HEK293 (cell line): ENCODE results near the gene ZNF532.

Source experiments
- CTCF ChIA-PET: fragments of 350-600 bp; formaldehyde crosslinking; extraction: SDS; loops from one replicate; lab custom pipeline; 2021; ENCODE audit warnings: antibody characterized with exemption; lab: Yijun Ruan, JAX
- POLR2A ChIA-PET: fragments of 300-600 bp; formaldehyde crosslinking; extraction: SDS; loops from one replicate; lab custom pipeline; 2020; ENCODE audit warnings: antibody characterized with exemption, inconsistent platforms; lab: Yijun Ruan, JAX
- H3K27ac ChIP-seq: fragments of 200-500 bp; sonication (Bioruptor generic); 2 replicates; pipeline ENCODE4 v1.5.1; 2014; ENCODE audit warnings: low read depth, low read length, control low read depth, inconsistent platforms; ENCODE audit errors: extremely low read depth
- H3K36me3 ChIP-seq, 2 experiments: fragments of 200-500 bp in 1 of 2; sonication (Bioruptor generic) in 1 of 2; 1 replicate in 1 of 2; 2 replicates in 1 of 2; pipeline ENCODE4 v1.5.1; 2014 to 2017; ENCODE audit warnings: inconsistent platforms in 2 of 2, low read length in 2 of 2; ENCODE audit not compliant: control insufficient read depth in 2 of 2, insufficient read depth in 1 of 2
- H3K4me1 ChIP-seq: fragments of 200-500 bp; sonication (Bioruptor generic); 2 replicates; pipeline ENCODE4 v1.5.1; 2014; ENCODE audit warnings: mild to moderate bottlenecking, low read length, inconsistent platforms; ENCODE audit not compliant: control insufficient read depth, insufficient read depth
- H3K4me3 ChIP-seq: 2 replicates; pipeline ENCODE4 v1.5.1; 2011; ENCODE audit warnings: low read depth, mild to moderate bottlenecking, control low read depth, low read length, moderate library complexity
- H3K9me3 ChIP-seq: fragments of 200-500 bp; sonication (Bioruptor generic); 2 replicates; pipeline ENCODE4 v1.5.1; 2014; ENCODE audit warnings: low read depth, low read length, inconsistent platforms; ENCODE audit not compliant: control insufficient read depth, insufficient read depth
- FEZF1 ChIP-seq: fragments of 450-650 bp; formaldehyde crosslinking; IDR thresholded peaks from 2 replicates; pipeline ENCODE4 v1.5.1; 2016; ENCODE audit warnings: missing biosample characterization, missing genetic modification characterization
- SP3 ChIP-seq: fragments of 450-650 bp; formaldehyde crosslinking; IDR thresholded peaks from 2 replicates; pipeline ENCODE4 v1.5.1; 2016; ENCODE audit warnings: missing biosample characterization, missing genetic modification characterization
- TRIM28 ChIP-seq: IDR thresholded peaks from 2 replicates; pipeline ENCODE4 v1.6.1; 2011; ENCODE audit warnings: low read length, control low read depth, borderline replicate concordance
- YY2 ChIP-seq: fragments of 450-650 bp; formaldehyde crosslinking; IDR thresholded peaks from 2 replicates; pipeline ENCODE4 v1.5.1; 2016; ENCODE audit warnings: missing biosample characterization, missing genetic modification characterization
- ZEB2 ChIP-seq: fragments of 450-650 bp; formaldehyde crosslinking; IDR thresholded peaks from 2 replicates; pipeline ENCODE4 v1.5.1; 2016; ENCODE audit warnings: missing biosample characterization, missing genetic modification characterization
- ZNF112 ChIP-seq: fragments of 450-650 bp; formaldehyde crosslinking; IDR thresholded peaks from 2 replicates; pipeline ENCODE4 v1.5.0; 2017; ENCODE audit warnings: missing biosample characterization, missing genetic modification characterization
- ZNF133 ChIP-seq: fragments of 450-650 bp; formaldehyde crosslinking; IDR thresholded peaks from 2 replicates; pipeline ENCODE4 v1.5.1; 2016; ENCODE audit warnings: missing biosample characterization, missing genetic modification characterization
- ZNF16 ChIP-seq: fragments of 450-650 bp; formaldehyde crosslinking; IDR thresholded peaks from 2 replicates; pipeline ENCODE4 v1.5.1; 2016; ENCODE audit warnings: low read depth, missing biosample characterization, missing genetic modification characterization
- ZNF214 ChIP-seq: fragments of 450-650 bp; formaldehyde crosslinking; IDR thresholded peaks from 2 replicates; pipeline ENCODE4 v1.5.1; 2017; ENCODE audit warnings: missing biosample characterization, mild to moderate bottlenecking, missing genetic modification characterization, borderline replicate concordance
- ZNF626 ChIP-seq: fragments of 450-650 bp; sonication (Bioruptor Pico); formaldehyde crosslinking; IDR thresholded peaks from 2 replicates; pipeline ENCODE4 v1.5.1; 2018; ENCODE audit warnings: missing biosample characterization, missing genetic modification characterization, inconsistent platforms
- ZNF658 ChIP-seq: fragments of 450-650 bp; formaldehyde crosslinking; IDR thresholded peaks from 2 replicates; pipeline ENCODE4; 2016; ENCODE audit warnings: missing biosample characterization, missing genetic modification characterization
- ZNF677 ChIP-seq: fragments of 450-650 bp; IDR thresholded peaks from 2 replicates; pipeline ENCODE4 v1.5.0; 2018; ENCODE audit warnings: missing biosample characterization, mild to moderate bottlenecking, missing genetic modification characterization, moderate library complexity
- ZNF785 ChIP-seq: fragments of 450-650 bp; formaldehyde crosslinking; IDR thresholded peaks from 2 replicates; pipeline ENCODE4 v1.5.1; 2016; ENCODE audit warnings: missing biosample characterization, missing genetic modification characterization
- TF ChIP-seq, protein P1 (sequence below): fragments of 450-650 bp; formaldehyde crosslinking; IDR thresholded peaks from 2 replicates; pipeline ENCODE4; 2016; ENCODE audit warnings: missing biosample characterization, missing genetic modification characterization
- TF ChIP-seq, protein P2 (sequence below): sonication (generic); formaldehyde crosslinking; IDR thresholded peaks from 2 replicates; pipeline ENCODE4 v1.8.1; 2022; ENCODE audit warnings: mild to moderate bottlenecking, moderate library complexity, missing genetic modification reagents
- TF ChIP-seq, protein P3 (sequence below): fragments of 450-650 bp; formaldehyde crosslinking; IDR thresholded peaks from 2 replicates; pipeline ENCODE4 v1.5.1; 2016; ENCODE audit warnings: missing biosample characterization, missing genetic modification characterization, low read depth
- TF ChIP-seq, protein P4 (sequence below): fragments of 450-650 bp; formaldehyde crosslinking; IDR thresholded peaks from 2 replicates; pipeline ENCODE4 v1.5.1; 2017; ENCODE audit warnings: missing biosample characterization, missing genetic modification characterization

The ZNF532 gene

DNA sequence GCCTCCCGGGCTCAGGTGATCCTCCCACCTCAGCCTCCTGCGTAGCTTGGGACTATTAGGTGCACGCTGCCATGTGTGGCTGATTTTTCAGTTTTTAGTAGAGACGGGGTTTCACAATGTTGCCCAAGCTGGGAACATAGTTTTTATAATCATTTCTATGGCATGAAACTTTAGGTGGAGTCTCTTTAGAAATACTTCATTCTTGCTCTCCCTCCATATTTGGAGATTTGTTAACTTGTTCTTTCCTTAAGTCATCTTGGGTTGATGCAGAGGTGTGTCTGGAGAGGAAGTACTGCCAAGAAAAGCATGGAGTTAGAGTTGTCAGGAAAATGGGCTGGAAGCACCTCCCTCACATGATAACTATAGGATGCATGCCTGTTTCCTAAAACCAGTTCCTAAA, 17.4 kb downstream of the ZNF532 start:
- Histone ChIP-seq H3K4me3 (no peak overlapping the region), H3K9me3 (no peaks in the 10 kb centered on the region), H3K36me3 (peaks cover 0 to 2% of the 10 kb centered on the region in 2 experiments; a peak in 1 of 3 replicates), H3K4me1 (0 out of 2 replicates have a peak, but pooled peaks cover 3% of the 10 kb centered on the region), H3K27ac (no peak overlapping the region)
- TF ChIP-seq SP3 = no peak
- TF ChIP-seq, protein P1, sequence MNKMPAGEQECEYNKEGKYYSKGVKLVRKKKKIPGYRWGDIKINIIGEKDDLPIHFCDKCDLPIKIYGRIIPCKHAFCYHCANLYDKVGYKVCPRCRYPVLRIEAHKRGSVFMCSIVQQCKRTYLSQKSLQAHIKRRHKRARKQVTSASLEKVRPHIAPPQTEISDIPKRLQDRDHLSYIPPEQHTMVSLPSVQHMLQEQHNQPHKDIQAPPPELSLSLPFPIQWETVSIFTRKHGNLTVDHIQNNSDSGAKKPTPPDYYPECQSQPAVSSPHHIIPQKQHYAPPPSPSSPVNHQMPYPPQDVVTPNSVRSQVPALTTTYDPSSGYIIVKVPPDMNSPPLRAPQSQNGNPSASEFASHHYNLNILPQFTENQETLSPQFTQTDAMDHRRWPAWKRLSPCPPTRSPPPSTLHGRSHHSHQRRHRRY (tag by site-specific recombination) = no peak
- no peak for TF ChIP-seq ZNF16 (tag by site-specific recombination)
- TF ChIP-seq ZNF785 = no peak
- no peak for TF ChIP-seq ZNF677 (tag by site-specific recombination)
- TF ChIP-seq, protein P2, sequence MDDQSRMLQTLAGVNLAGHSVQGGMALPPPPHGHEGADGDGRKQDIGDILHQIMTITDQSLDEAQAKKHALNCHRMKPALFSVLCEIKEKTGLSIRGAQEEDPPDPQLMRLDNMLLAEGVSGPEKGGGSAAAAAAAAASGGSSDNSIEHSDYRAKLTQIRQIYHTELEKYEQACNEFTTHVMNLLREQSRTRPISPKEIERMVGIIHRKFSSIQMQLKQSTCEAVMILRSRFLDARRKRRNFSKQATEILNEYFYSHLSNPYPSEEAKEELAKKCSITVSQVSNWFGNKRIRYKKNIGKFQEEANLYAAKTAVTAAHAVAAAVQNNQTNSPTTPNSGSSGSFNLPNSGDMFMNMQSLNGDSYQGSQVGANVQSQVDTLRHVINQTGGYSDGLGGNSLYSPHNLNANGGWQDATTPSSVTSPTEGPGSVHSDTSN = no peak
- TF ChIP-seq, protein P3, sequence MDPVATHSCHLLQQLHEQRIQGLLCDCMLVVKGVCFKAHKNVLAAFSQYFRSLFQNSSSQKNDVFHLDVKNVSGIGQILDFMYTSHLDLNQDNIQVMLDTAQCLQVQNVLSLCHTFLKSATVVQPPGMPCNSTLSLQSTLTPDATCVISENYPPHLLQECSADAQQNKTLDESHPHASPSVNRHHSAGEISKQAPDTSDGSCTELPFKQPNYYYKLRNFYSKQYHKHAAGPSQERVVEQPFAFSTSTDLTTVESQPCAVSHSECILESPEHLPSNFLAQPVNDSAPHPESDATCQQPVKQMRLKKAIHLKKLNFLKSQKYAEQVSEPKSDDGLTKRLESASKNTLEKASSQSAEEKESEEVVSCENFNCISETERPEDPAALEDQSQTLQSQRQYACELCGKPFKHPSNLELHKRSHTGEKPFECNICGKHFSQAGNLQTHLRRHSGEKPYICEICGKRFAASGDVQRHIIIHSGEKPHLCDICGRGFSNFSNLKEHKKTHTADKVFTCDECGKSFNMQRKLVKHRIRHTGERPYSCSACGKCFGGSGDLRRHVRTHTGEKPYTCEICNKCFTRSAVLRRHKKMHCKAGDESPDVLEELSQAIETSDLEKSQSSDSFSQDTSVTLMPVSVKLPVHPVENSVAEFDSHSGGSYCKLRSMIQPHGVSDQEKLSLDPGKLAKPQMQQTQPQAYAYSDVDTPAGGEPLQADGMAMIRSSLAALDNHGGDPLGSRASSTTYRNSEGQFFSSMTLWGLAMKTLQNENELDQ (tag by site-specific recombination) = no peak
- no peak for TF ChIP-seq ZNF112
- TF ChIP-seq ZNF214 (tag by site-specific recombination) = no peak
- TF ChIP-seq ZNF133 = no peak
- no peak for TF ChIP-seq ZEB2 (tag by site-specific recombination)
- TF ChIP-seq TRIM28 = no peak
- POLR2A ChIA-PET = no interaction called here
- CTCF ChIA-PET = interaction anchor here (0.6 to 1.2 kb wide), 2 partner anchors 10 to 111 kb away, joined by 3 to 4 read pairs; no protein-coding TSS in a partner anchor

DNA sequence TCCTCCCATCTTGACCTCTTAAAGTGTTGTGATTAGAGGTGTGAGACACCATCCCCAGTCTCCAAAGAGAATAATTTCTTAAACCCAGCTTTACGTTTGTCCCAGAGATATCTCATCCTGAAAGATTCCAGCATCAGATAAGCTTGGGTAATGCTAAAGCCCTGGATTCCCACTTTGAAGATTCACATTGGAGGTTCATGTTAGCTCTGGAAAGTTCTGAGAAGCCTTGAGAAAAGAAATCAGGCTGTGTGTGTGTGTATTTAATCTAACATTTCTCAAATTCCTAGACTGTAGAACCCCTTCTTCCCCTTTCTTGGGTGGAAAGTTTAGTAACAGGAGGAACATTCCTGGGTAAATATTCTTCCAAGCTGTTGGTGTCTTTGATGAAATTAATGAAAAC, 18.0 kb downstream of the ZNF532 start:
- ChIA-PET POLR2A (no interaction called here), CTCF (interaction anchor here (0.6 to 1.0 kb wide), 3 partner anchors 112 to 186 kb away, joined by 3 to 4 read pairs (median 3); no protein-coding TSS in a partner anchor)
- no peak overlapping the region for H3K4me3 ChIP-seq
- H3K27ac ChIP-seq = no peak overlapping the region
- peaks cover 0 to 2% of the 10 kb centered on the region in 2 experiments; a peak in 1 of 3 replicates for H3K36me3 ChIP-seq
- H3K4me1 ChIP-seq = 0 out of 2 replicates have a peak, but pooled peaks cover 3% of the 10 kb centered on the region
- TF ChIP-seq ZNF658 (tag by site-specific recombination) = no peak
- TF ChIP-seq, protein P4, sequence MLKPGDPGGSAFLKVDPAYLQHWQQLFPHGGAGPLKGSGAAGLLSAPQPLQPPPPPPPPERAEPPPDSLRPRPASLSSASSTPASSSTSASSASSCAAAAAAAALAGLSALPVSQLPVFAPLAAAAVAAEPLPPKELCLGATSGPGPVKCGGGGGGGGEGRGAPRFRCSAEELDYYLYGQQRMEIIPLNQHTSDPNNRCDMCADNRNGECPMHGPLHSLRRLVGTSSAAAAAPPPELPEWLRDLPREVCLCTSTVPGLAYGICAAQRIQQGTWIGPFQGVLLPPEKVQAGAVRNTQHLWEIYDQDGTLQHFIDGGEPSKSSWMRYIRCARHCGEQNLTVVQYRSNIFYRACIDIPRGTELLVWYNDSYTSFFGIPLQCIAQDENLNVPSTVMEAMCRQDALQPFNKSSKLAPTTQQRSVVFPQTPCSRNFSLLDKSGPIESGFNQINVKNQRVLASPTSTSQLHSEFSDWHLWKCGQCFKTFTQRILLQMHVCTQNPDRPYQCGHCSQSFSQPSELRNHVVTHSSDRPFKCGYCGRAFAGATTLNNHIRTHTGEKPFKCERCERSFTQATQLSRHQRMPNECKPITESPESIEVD (tag by site-specific recombination) = no peak
- TF ChIP-seq YY2 = no peak
- no peak for TF ChIP-seq ZNF626 (tag by site-specific recombination)
- TF ChIP-seq ZNF133 = no peak
- no peak for TF ChIP-seq FEZF1 (tag by site-specific recombination)
- no peaks in the 10 kb centered on the region for H3K9me3 ChIP-seq
